Activated naive CD8-positive, alpha-beta T cell treated with anti-CD3 and anti-CD28 coated beads, Interleukin-2, amount 50 U/mL, for 16 hours (primary cell): Measurements from ENCODE around the gene RBM33.
"Not testable (repeated sequence)": the region's sequence is repeated elsewhere in the genome, so short reads cannot be mapped to it uniquely, and the experiment has no call there.

Experiments used
- DNase-seq: peaks from one replicate; pipeline ENCODE4 v3.0.0-alpha.2; 2020; ENCODE audit warnings: low read depth, low spot score

RBM33 gene

GRCh38 chr7:155644178-155644970 lies at the start of gene RBM33:
Gene RBM33, plus strand, starts transcription at chr7:155644661. Its CDS starts 216 bp downstream, at chr7:155644877.
- peak; percentile 62 for DNase-seq

GRCh38 chr7:155594961-155595366 lies 49.5 kb upstream of the RBM33 start:
- DNase-seq = no peak

- no peak for DNase-seq
These were observed 46.7 kb upstream of the RBM33 start for GRCh38 chr7:155597753-155598140.

DNA sequence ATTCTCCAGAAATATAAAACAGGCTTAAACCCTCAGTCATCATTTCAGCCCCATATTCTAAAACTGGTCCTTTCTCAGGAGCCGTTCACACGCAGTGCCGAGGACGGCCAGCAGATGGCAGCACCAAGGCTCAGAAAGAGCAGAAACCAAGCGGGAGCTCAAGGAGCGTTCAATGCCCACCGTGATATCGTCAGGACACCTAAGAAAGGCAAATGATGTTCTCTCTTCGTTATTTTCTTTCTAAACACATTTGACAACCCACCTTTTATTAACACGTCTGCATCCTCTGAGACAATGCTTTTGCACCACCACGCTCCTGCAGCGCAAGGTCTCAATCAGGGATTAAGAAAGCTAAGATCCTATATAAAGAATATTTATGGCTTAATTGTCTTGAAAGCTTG lies 45.7 kb upstream of the RBM33 start:
- DNase-seq = peak; percentile 78

DNA sequence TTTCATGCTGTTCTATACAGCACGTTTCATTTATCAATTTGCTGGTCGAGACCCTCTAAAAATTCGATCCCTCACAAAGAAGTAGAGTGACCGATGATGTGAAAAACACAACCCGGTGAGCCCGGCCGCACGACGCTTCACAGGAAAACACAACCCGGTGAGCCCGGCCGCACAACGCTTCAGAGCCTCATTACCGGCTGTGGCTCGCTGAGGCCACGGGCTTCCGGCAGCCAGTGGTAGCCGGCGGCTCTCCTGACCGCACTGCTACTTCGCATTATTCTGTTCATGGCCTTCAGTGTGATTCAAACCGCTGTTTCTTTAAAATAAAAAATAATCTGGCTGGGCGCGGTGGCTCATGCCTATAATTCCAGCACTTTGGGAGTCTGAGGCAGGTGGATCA lies 42.3 kb upstream of the RBM33 start:
- no peak for DNase-seq

DNA sequence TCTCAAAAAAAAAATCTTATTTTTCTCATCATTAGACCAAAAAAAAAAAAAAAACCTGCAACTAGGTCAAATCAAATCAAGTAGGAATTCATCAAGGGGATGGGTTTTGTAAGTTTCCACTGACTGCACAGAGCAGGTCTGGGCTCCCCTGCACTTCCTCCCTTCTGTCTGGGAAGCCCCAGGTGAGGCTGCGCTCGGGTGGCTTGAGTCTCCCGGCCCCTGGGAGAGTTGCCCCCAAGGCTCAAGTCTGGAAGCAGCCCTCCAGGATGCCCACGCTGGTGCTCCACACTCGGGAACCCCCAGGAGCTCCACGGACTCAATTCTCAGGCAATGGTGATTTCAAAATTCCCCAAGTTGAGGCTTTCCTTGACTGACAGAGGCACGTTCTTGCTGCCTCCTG lies 41.7 kb upstream of the RBM33 start:
- DNase-seq = no peak

GRCh38 chr7:155603205-155603857 lies 41.1 kb upstream of the RBM33 start:
- DNase-seq = no peak

DNA sequence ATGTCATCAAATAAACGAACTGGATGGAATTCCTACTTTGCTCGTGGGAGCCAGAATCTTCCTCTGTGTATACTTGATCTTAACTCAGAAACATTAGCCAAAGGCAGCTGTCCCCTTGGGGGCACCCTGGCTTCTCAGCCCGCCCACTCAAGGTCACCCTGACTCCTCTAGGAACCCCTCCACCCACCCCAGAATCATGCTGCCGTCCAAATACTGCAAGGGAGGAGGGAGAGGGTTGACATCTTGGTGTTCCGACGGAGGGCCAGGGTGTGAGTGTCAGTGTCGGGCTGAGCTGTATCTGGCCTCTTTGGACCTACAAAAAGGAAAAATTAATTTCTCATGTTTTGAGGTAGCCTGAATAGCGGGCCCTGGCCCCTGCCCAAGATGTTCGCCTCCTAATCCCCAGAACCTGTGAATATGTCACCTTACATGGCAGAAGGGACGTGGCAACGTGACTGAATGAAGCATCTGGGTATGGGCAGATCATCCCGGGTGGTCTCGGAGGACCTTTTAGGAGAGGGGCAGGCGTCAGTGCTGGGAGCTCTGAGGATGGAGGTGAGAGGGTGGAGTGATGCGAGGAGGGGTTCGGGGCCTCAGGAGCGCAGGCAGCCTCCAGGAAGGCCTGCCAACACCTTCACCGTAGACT lies 40.5 kb upstream of the RBM33 start:
- DNase-seq = no peak

DNA sequence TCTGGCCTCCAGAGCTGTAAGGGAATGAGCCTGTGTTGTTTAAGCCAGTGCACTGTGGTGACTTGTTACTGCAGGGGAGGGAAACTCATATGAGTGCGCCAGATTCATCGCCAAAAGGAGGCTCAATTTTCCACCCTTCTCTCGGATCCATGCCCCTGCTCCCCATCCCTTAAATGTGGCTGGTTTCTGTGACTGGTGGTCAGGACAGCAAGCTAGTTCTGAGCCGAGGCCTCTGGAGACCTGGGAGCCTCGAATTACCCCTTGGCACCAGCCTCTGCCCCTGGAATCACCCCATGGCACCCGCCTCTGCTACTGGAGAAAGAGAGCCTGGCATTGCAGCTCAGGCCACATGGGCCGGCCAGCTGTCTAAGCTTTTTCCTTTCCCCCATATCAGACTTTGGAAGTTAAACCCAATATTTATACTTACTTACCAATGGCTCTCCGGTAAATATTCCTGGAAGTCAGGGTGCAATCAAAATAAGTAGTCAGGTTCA lies 39.9 kb upstream of the RBM33 start:
- no peak for DNase-seq

DNA sequence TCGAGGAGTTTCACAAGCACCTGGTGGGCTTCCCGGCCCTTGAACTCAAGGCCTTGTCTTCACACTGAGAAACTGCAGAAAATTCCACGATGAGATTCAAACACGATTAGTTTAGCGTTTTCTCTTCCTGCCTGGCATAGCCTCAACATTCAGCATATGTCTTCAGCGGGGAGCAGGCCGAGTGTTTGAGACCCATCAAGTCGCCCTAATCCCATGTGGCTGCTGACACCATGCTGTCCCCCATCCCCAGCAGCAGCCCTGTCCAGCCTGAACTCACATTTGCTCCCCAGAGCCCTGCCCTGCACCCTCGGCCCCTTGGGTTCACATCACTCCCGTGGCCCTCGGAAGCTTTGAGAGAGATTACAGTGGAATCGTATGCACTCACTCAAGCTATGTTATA lies 35.3 kb upstream of the RBM33 start:
- no peak for DNase-seq

DNA sequence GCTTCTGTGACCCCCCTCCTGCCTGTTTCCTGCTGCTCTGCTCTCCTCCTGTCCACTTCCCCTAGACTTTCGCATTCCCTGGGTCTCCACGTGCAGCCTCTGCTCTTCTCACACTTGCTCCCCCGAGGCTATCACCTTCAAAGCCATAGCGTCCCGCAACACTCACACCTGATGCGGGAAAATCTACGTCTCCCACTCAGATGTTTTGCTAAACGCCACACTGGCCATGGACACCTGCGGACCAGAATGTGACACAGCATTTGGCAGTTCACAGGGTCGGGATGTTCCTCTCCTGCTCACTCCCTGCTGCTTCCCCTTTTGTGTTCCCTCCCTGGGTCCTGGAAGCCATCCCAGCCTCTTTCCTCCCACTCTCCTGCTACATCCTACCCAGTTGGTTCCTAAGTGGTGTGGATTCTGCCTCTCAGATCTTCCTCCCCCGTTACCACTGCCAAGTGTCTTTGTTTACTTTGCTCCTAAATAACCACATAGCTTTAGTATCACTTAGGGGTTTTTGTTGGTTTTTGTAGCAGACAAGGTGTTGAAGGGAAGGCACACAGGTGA lies 33.7 kb upstream of the RBM33 start:
- no peak for DNase-seq

GRCh38 chr7:155611808-155612447 lies 32.5 kb upstream of the RBM33 start:
- DNase-seq = no peak

DNA sequence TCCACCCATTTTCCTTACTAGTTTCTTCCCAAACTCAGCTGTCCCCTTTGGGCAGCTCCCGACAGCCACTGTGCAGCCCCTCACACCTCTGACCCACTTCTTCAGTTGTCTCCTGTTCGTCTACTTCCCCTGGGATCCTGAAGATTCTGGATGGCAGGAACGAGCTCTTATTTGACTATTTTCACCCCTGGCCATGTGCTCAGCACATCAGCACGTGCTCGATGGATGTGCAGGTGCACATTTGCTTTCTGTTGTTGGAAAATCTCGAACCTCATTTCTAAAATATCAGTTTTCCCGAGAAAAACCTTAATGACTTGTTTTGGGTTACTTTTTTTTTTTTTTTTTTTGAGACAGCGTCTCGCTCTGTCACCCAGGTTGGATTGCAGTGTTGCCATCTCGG lies 31.8 kb upstream of the RBM33 start:
- no peak for DNase-seq

GRCh38 chr7:155615085-155615484 lies 29.4 kb upstream of the RBM33 start:
- not testable (repeated sequence) for DNase-seq

DNA sequence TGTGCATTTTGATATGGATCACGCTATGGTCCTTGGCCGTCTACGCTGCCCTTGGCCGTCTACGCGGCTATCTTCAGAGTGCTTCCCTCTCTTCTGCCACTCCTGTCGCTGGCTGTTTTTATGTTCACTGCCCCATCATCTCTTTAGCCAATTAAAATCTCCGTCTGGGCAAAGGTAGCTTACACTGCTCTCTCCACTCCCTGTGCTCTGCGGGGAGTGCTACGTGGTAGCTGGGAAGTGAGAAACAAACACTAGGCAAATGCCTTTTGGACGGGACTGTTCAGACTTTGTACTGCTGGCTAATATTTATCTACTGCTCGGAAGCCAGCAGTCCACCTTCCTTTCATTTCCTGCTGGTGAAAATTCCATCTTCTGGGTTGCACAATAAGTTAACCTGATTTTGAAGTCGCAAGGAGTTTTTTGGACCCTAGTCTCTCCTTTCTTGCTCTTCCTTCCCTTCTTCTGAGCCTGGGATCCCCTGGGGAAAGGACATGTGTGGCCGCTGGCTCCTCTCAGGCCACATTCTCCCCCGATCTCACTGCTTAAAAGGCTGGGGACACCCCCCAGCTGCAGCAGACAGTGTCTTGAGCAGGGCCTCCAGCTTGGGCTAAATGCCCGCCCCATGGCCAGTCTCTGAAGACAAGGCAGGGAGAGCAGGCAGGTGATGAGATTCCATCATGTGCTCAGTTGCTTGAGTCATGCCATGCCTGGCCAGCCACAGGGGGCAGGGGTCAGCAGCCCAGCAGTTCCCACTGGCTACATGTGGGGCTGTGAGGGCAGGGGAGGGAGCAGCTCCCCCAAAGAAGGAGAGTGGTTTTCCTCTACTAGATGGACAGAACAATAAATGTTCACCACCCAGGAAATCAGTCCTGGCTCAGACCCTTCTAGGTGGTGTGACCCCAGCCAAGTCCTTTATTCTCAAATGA lies 25.5 kb upstream of the RBM33 start:
- no peak for DNase-seq

- no peak for DNase-seq
These were observed 24.7 kb upstream of the RBM33 start for GRCh38 chr7:155619634-155620271.

GRCh38 chr7:155620497-155620896 lies 24.0 kb upstream of the RBM33 start:
- no peak for DNase-seq

- DNase-seq = no peak
These were observed 23.0 kb upstream of the RBM33 start for GRCh38 chr7:155621418-155621980.

GRCh38 chr7:155624412-155624811 lies 20.0 kb upstream of the RBM33 start:
- DNase-seq = no peak

DNA sequence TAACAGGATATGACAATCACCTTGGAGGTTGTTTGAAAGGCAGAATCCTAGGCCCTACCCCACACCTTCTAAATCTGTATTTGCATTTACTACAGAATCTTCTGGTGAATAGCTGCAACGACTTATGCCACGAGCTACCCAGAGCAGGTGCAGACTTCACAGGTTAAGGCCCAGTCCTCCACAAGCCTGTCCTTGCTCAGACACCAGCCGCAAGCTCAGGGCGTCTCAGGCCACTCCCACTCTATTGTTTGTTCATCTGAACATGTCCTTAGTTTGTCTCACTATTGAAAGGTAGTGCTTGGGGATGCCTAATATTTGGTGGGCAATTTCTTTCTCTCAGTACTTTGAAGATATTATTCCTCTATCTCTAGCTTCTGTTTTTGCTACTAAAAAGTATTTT lies 18.9 kb upstream of the RBM33 start:
- no peak for DNase-seq
